HEK293T (cell line): ENCODE measurements around the gene PLCB1.

Source experiments
- ARNT ChIP-seq: fragments of 450-650 bp; IDR thresholded peaks from 2 replicates; pipeline ENCODE4 v1.6.1; 2017; ENCODE audit warnings: mild to moderate bottlenecking
- ELF4 ChIP-seq: fragments of 450-650 bp; IDR thresholded peaks from 2 replicates; pipeline ENCODE4 v1.6.1; 2017; ENCODE audit warnings: antibody characterized with exemption
- FOXA1 ChIP-seq: fragments of 450-650 bp; IDR thresholded peaks from 2 replicates; pipeline ENCODE4 v1.6.1; 2016; ENCODE audit warnings: mild to moderate bottlenecking
- FOXM1 ChIP-seq: fragments of 450-650 bp; IDR thresholded peaks from 2 replicates; pipeline ENCODE4 v1.6.1; 2017; ENCODE audit warnings: mild to moderate bottlenecking, borderline replicate concordance
- NFRKB ChIP-seq: fragments of 450-650 bp; IDR thresholded peaks from 2 replicates; pipeline ENCODE4 v1.6.1; 2016; ENCODE audit warnings: mild to moderate bottlenecking, moderate library complexity
- SP1 ChIP-seq: fragments of 450-650 bp; IDR thresholded peaks from 2 replicates; pipeline ENCODE4 v1.6.1; 2017

GRCh38 chr20:8423482-8423881 is 291.4 kb downstream of the PLCB1 start:
- no peak for TF ChIP-seq FOXA1
- TF ChIP-seq SP1: no peak
- TF ChIP-seq NFRKB: no peak
- TF ChIP-seq FOXM1: no peak
- TF ChIP-seq ELF4: no peak
- TF ChIP-seq ARNT: no peak
